ENCODE data around the gene POLR1G.
A peak's percentile ranks its signal among the peaks of the same experiment; 100 is the strongest.

The POLR1G gene

GRCh38 chr19:45380107-45380506 is 26.3 kb upstream of the POLR1G start:
- TF ChIP-seq, protein P1, sequence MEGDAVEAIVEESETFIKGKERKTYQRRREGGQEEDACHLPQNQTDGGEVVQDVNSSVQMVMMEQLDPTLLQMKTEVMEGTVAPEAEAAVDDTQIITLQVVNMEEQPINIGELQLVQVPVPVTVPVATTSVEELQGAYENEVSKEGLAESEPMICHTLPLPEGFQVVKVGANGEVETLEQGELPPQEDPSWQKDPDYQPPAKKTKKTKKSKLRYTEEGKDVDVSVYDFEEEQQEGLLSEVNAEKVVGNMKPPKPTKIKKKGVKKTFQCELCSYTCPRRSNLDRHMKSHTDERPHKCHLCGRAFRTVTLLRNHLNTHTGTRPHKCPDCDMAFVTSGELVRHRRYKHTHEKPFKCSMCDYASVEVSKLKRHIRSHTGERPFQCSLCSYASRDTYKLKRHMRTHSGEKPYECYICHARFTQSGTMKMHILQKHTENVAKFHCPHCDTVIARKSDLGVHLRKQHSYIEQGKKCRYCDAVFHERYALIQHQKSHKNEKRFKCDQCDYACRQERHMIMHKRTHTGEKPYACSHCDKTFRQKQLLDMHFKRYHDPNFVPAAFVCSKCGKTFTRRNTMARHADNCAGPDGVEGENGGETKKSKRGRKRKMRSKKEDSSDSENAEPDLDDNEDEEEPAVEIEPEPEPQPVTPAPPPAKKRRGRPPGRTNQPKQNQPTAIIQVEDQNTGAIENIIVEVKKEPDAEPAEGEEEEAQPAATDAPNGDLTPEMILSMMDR (IDR thresholded peaks at IDR 0.05; ENCODE audit: insufficient read depth, low read depth, low read length, missing control alignments) = no peak
- DNase-seq (ENCODE audit: low read depth) = no peak

GRCh38 chr19:45382426-45382825 is 24.0 kb upstream of the POLR1G start:
- no peak for DNase-seq (ENCODE audit: low read depth)
- no peak overlapping the region for H3K4me3 ChIP-seq (ENCODE audit: low read length)
- TF ChIP-seq, protein P1 (IDR thresholded peaks at IDR 0.05; ENCODE audit: insufficient read depth, low read depth, low read length, missing control alignments) = no peak

More at GRCh38 chr19:45380107-45380506, 26.3 kb upstream of the POLR1G start:
- no peak overlapping the region for H3K4me3 ChIP-seq (ENCODE audit: low read length)

- no peak overlapping the region for H3K4me3 ChIP-seq (ENCODE audit: low read length)
These were observed 20.8 kb upstream of the POLR1G start for GRCh38 chr19:45385392-45386221.

GRCh38 chr19:45391346-45391745 is 15.1 kb upstream of the POLR1G start:
- DNase-seq (ENCODE audit: low read depth) = peak; percentile 31

More at GRCh38 chr19:45385392-45386221, 20.8 kb upstream of the POLR1G start:
- DNase-seq (ENCODE audit: low read depth) = no peak
- TF ChIP-seq, protein P1 (IDR thresholded peaks at IDR 0.05; ENCODE audit: insufficient read depth, low read depth, low read length, missing control alignments) = no peak

GRCh38 chr19:45391871-45392665 is 14.4 kb upstream of the POLR1G start:
- TF ChIP-seq, protein P1 (IDR thresholded peaks at IDR 0.05; ENCODE audit: insufficient read depth, low read depth, low read length, missing control alignments) = no peak
- H3K4me3 ChIP-seq (ENCODE audit: low read length) = no peak overlapping the region
- no peak for DNase-seq (ENCODE audit: low read depth)

More at GRCh38 chr19:45391346-45391745, 15.1 kb upstream of the POLR1G start:
- TF ChIP-seq, protein P1 (IDR thresholded peaks at IDR 0.05; ENCODE audit: insufficient read depth, low read depth, low read length, missing control alignments) = no peak
- H3K4me3 ChIP-seq (ENCODE audit: low read length) = no peak overlapping the region

DNA sequence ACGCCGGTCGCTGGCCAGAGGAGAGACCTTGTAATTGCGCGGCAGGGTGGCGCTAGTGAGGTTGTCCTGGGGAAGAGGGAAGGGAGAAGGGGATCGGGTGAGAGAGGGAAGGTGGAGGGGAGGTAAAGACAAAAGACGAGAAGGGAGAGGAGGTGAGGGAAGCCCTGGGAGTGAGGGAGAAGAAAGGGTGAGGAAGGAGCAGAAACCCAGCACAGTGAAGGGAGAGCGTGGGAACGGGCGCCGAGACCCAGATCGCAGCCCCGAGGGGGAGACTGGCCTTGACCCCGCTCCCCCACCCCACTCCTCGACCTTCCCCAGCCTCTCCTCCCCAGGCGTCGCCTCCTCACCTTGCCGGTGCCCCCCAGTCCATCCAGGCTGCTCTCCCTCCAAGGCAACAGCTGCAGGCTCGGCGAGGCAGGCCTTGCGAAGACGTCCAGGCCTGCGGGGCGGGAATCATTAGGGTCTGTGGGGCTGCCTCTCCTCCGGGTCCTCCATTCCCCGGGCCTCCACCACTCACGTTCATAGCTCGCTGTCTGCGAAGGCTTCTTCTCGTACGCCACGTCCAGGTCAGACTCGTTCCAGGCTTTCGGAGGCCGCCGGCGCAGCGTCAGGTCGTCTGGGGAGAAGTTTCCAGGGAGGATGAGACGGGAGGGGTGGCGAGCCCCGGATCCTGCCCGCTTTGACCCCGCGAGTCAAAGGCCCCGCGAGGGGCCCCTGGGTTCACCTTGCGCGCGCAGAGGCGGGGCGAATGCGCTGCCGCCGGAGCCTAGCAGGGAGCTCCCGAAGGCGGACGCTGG is 10.4 kb upstream of the POLR1G start:
- TF ChIP-seq, protein P1 (IDR thresholded peaks at IDR 0.05; ENCODE audit: insufficient read depth, low read depth, low read length, missing control alignments) = no peak
- H3K4me3 ChIP-seq (ENCODE audit: low read length) = no peak overlapping the region
- no peak for DNase-seq (ENCODE audit: low read depth)

All from epithelial cell of esophagus (primary cell).